ENCODE data around the gene FAM13A. TPM values are rescaled to one million over a fixed set of nuclear protein-coding genes. Genes with fewer than 3 reads are reported as not detected.
"Not testable (repeated sequence)": the region's sequence is repeated elsewhere in the genome, so short reads cannot be mapped to it uniquely, and the experiment has no call there.

Gene FAM13A
- total RNA-seq, 2 donors from 2014 or later: 27.2 to 107 TPM

- no peaks in the 10 kb centered on the region for H3K9me3 ChIP-seq
- no peaks in the 10 kb centered on the region for H3K27me3 ChIP-seq (replicated peaks; ENCODE audit: insufficient read depth)
- intact Hi-C loops (cut with DNase I): no loop called here
- H3K4me1 ChIP-seq (replicated peaks): no peaks in the 10 kb centered on the region
- H3K4me3 ChIP-seq: no peak overlapping the region
- H3K27ac ChIP-seq: no peak overlapping the region
- TF ChIP-seq POLR2A (IDR thresholded peaks at IDR 0.05): no peak
- no peak for TF ChIP-seq CTCF (IDR thresholded peaks at IDR 0.05)
- TF ChIP-seq POLR2AphosphoS5 (IDR thresholded peaks at IDR 0.05): peak; percentile 49
- 26% methylated on average over 3 of the region's 3 CpGs for WGBS
- no peaks in the 10 kb centered on the region for H3K36me3 ChIP-seq
- peak; percentile 25 for DNase-seq (ENCODE audit: low spot score)
Observed at GRCh38 chr4:88908521-88908920, 148.5 kb downstream of the FAM13A start.

GRCh38 chr4:88908003-88908402, 149.0 kb downstream of the FAM13A start:
- no peak overlapping the region for H3K27ac ChIP-seq
- no peaks in the 10 kb centered on the region for H3K4me1 ChIP-seq (replicated peaks)
- H3K27me3 ChIP-seq (replicated peaks; ENCODE audit: insufficient read depth): no peaks in the 10 kb centered on the region
- TF ChIP-seq POLR2A (IDR thresholded peaks at IDR 0.05): no peak
- TF ChIP-seq CTCF (IDR thresholded peaks at IDR 0.05): no peak
- no peak for TF ChIP-seq POLR2AphosphoS5 (IDR thresholded peaks at IDR 0.05)
- no peaks in the 10 kb centered on the region for H3K36me3 ChIP-seq
- intact Hi-C loops (cut with DNase I): no loop called here
- DNase-seq (ENCODE audit: low spot score): no peak
- 74% methylated on average over 1 of the region's 1 CpG for WGBS
- H3K9me3 ChIP-seq: no peaks in the 10 kb centered on the region
- no peak overlapping the region for H3K4me3 ChIP-seq

GRCh38 chr4:88907478-88907877, 149.5 kb downstream of the FAM13A start:
- Histone ChIP-seq H3K4me3 (no peak overlapping the region), H3K27me3 (replicated peaks; ENCODE audit: insufficient read depth) (no peaks in the 10 kb centered on the region), H3K4me1 (replicated peaks) (no peaks in the 10 kb centered on the region), H3K9me3 (no peaks in the 10 kb centered on the region), H3K27ac (no peak overlapping the region), H3K36me3 (no peaks in the 10 kb centered on the region)
- WGBS: 83% methylated on average over 5 of the region's 5 CpGs
- TF ChIP-seq POLR2AphosphoS5 (IDR thresholded peaks at IDR 0.05): no peak
- TF ChIP-seq POLR2A (IDR thresholded peaks at IDR 0.05): no peak
- TF ChIP-seq CTCF (IDR thresholded peaks at IDR 0.05): no peak
- DNase-seq (ENCODE audit: low spot score): no peak
- intact Hi-C loops (cut with DNase I): no loop called here

- H3K27ac ChIP-seq; intact Hi-C loops (cut with DNase I); DNase-seq (ENCODE audit: low spot score); H3K4me3 ChIP-seq; H3K4me1 ChIP-seq (replicated peaks); H3K27me3 ChIP-seq (replicated peaks; ENCODE audit: insufficient read depth); H3K36me3 ChIP-seq; H3K9me3 ChIP-seq: not testable (repeated sequence)
- 91% methylated on average over 3 of the region's 3 CpGs for WGBS
Observed at GRCh38 chr4:88904240-88904639, 152.7 kb downstream of the FAM13A start.

- Histone ChIP-seq H3K4me1 (replicated peaks) (no peaks in the 10 kb centered on the region), H3K9me3 (no peaks in the 10 kb centered on the region), H3K27me3 (replicated peaks; ENCODE audit: insufficient read depth) (no peaks in the 10 kb centered on the region), H3K4me3 (no peak overlapping the region), H3K27ac (no peak overlapping the region), H3K36me3 (no peaks in the 10 kb centered on the region)
- TF ChIP-seq POLR2A (IDR thresholded peaks at IDR 0.05): no peak
- TF ChIP-seq POLR2AphosphoS5 (IDR thresholded peaks at IDR 0.05): no peak
- no peak for TF ChIP-seq CTCF (IDR thresholded peaks at IDR 0.05)
- no peak for DNase-seq (ENCODE audit: low spot score)
- intact Hi-C loops (cut with DNase I): no loop called here
- 90% methylated on average over 2 of the region's 2 CpGs for WGBS
Observed at GRCh38 chr4:88900432-88900831, 156.6 kb downstream of the FAM13A start.

All from prostate gland (tissue), 2 donors.